Right lobe of liver (tissue), 6 donors: ENCODE data around the gene TNFRSF21. TPM values are rescaled to one million over a fixed set of nuclear protein-coding genes. Genes with fewer than 3 reads are reported as not detected.
"Not testable (repeated sequence)": the region's sequence is repeated elsewhere in the genome, so short reads cannot be mapped to it uniquely, and the experiment has no call there.

Experiments used
- ATAC-seq, 4 donors: fragments of 200-7000 bp; cut with Tn5 transposase; one replicate each; pipeline ENCODE4 v1.9.1; 2020; ENCODE audit warnings: mild to moderate bottlenecking in 4 of 4, moderate library complexity in 4 of 4
- DNase-seq, 3 donors: peaks; one replicate each; pipeline ENCODE4 v3.0.0-alpha.2; 2020
- H3K27ac ChIP-seq, 3 donors: fragments of 200-600 bp; one replicate each; pipeline ENCODE4 v1.8.0; 2022
- H3K27me3 ChIP-seq, 2 donors: fragments of 200-600 bp; one replicate each; pipeline ENCODE4 v1.8.0; 2022
- H3K36me3 ChIP-seq, 4 donors: fragments of 200-600 bp; sonication (generic) in 1 of 4; one replicate each; pipeline versions ENCODE4 v1.5.1 to v1.8.0; 2017 to 2022; ENCODE audit warnings: control low read depth in 1 of 4
- H3K4me1 ChIP-seq, 4 donors: fragments of 200-600 bp; sonication (generic) in 1 of 4; one replicate each; pipeline versions ENCODE4 v1.5.1 to v1.8.0; 2017 to 2022; ENCODE audit warnings: control low read depth in 1 of 4
- H3K4me3 ChIP-seq, 3 donors: fragments of 200-600 bp; one replicate each; pipeline ENCODE4 v1.8.0; 2022
- H3K9me3 ChIP-seq, 4 donors: fragments of 200-600 bp; sonication (generic) in 1 of 4; one replicate each; pipeline versions ENCODE4 v1.5.1 to v1.8.0; 2017 to 2022; ENCODE audit warnings: control low read depth in 1 of 4
- CTCF ChIP-seq, 4 donors: fragments of 200-600 bp in 3 of 4; fragments of 450-650 bp in 1 of 4; IDR thresholded peaks; one replicate each; pipeline versions ENCODE4 v1.5.1 to v1.8.0; 2016 to 2022; ENCODE audit warnings: antibody characterized with exemption in 4 of 4, mild to moderate bottlenecking in 2 of 4
- POLR2A ChIP-seq: fragments of 450-650 bp; IDR thresholded peaks from one replicate; pipeline ENCODE4 v1.6.1; 2017; ENCODE audit warnings: antibody characterized with exemption, mild to moderate bottlenecking
- WGBS: methylation state at CpG from one replicate; pipeline ENCODE4 v1.1.6; 2018; ENCODE audit warnings: low coverage, low lambda C conversion rate; ENCODE audit not compliant: insufficient coverage; ENCODE audit errors: missing lambda C conversion rate; 5-methylcytosine and 5-hydroxymethylcytosine counted together
- intact Hi-C, 2 donors: fragments of 100-400 bp; cut with DNase I; formaldehyde crosslinking; loops; one replicate each; pipeline versions ENCODE4 v1.11.2 to v1.14.1; 2022
- total RNA-seq, 6 experiments: library from RNA; depleted of rRNA in 2 of 6; stranded (reverse); fragments of >200 nt in 2 of 6; fragmentation: NEBNext Ultra II Directional in 3 of 6; extraction: Animal tissue kit (Norgen Biotek cat#: 25700) in 3 of 6; gene quantifications; one replicate each; pipeline versions ENCODE4 v1.1.0 to v1.2.4, GENCODE V29; 2016 to 2023
- donor health status: DM: no; HTN: yes; CAD: no.
- donor health status: DM: no; HTN: no; CAD: no.
- donor health status: DM: no; HTN: no; CAD: no.
- donor health status: DM: no; HTN: yes; CAD: no.
- donor health status: DM: no; HTN: yes; CAD: no.

The TNFRSF21 gene
- total RNA-seq, 6 experiments from 2014 or later = 1.9 to 7.9 (median 5.3) TPM

- Histone ChIP-seq H3K4me1 (peaks cover 0 to 5% (median 0%) of the 10 kb centered on the region in 4 donors), H3K9me3 (no peaks in the 10 kb centered on the region), H3K36me3 (no peaks in the 10 kb centered on the region), H3K4me3 (no peak overlapping the region), H3K27me3 (no peaks in the 10 kb centered on the region), H3K27ac (no peak overlapping the region)
- TF ChIP-seq CTCF (IDR thresholded peaks at IDR 0.05) (no peak), POLR2A (no peak)
- intact Hi-C loops = no loop called here
- WGBS = 71% methylated on average over 2 of the region's 2 CpGs
- no peak for ATAC-seq
- DNase-seq = no peak
Measured at GRCh38 chr6:47275640-47276039, 34.1 kb downstream of the TNFRSF21 start.

GRCh38 chr6:47275132-47275531 lies 34.6 kb downstream of the TNFRSF21 start:
- H3K27ac ChIP-seq, H3K27me3 ChIP-seq, DNase-seq, ATAC-seq, H3K9me3 ChIP-seq, H3K4me3 ChIP-seq, H3K36me3 ChIP-seq, intact Hi-C loops, H3K4me1 ChIP-seq: not testable (repeated sequence)
- 96% methylated on average over 4 of the region's 5 CpGs for WGBS

- Histone ChIP-seq H3K4me1 (peaks cover 0 to 17% (median 0%) of the 10 kb centered on the region in 4 donors), H3K27ac (no peak overlapping the region), H3K36me3 (no peaks in the 10 kb centered on the region), H3K27me3 (no peaks in the 10 kb centered on the region), H3K4me3 (no peak overlapping the region), H3K9me3 (no peaks in the 10 kb centered on the region)
- no peak for TF ChIP-seq POLR2A
- no peak for TF ChIP-seq CTCF (IDR thresholded peaks at IDR 0.05)
- WGBS = 56% methylated on average over 5 of the region's 5 CpGs
- ATAC-seq (peak in 3 of 4 donors; percentile 29 to 82 (median 50)), DNase-seq (no peak)
- intact Hi-C loops = no loop called here
Measured at GRCh38 chr6:47268572-47269187, 41.0 kb downstream of the TNFRSF21 start.

GRCh38 chr6:47267301-47267700 lies 42.4 kb downstream of the TNFRSF21 start:
- 89% methylated on average over 6 of the region's 6 CpGs for WGBS

More at GRCh38 chr6:47267301-47267700, 42.4 kb downstream of the TNFRSF21 start:
- ATAC-seq (no peak), DNase-seq (no peak)
- H3K4me1 ChIP-seq = peaks cover 0 to 17% (median 0%) of the 10 kb centered on the region in 4 donors
- no peaks in the 10 kb centered on the region for H3K36me3 ChIP-seq
- intact Hi-C loops = no loop called here
- TF ChIP-seq POLR2A (no peak), CTCF (IDR thresholded peaks at IDR 0.05) (no peak)
- H3K4me3 ChIP-seq = no peak overlapping the region
- H3K27ac ChIP-seq = no peak overlapping the region
- no peaks in the 10 kb centered on the region for H3K9me3 ChIP-seq
- H3K27me3 ChIP-seq = no peaks in the 10 kb centered on the region
